DMS53 treated with DMSO at 0.1 percent for 48 hours (cell line): ENCODE measurements around the gene KIAA1671.

ENCODE experiments used
- DNase-seq: peaks from one replicate; lab custom pipeline; 2025; ENCODE audit not compliant: unreplicated experiment; lab: John Stamatoyannopoulos, UW

Gene KIAA1671

DNA sequence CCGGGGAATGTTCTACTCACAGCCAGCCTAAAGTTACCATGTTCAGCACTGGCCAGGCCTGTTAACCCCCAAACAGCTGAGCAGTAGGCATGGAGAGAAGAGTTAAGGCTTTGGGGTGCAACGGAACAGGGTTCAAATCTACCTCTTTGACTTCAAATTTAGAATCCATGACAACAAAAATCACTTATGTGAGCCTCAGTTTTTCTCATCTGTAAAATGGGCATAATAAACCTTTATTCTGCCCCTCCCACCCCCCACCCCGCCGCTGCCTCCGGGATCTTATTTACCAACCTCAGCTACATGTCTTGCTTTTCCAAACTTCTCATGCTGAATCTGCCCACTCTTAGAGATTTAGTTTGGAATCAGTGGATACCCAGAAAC lies 134.4 kb downstream of the KIAA1671 start:
- DNase-seq, result no peak

DNA sequence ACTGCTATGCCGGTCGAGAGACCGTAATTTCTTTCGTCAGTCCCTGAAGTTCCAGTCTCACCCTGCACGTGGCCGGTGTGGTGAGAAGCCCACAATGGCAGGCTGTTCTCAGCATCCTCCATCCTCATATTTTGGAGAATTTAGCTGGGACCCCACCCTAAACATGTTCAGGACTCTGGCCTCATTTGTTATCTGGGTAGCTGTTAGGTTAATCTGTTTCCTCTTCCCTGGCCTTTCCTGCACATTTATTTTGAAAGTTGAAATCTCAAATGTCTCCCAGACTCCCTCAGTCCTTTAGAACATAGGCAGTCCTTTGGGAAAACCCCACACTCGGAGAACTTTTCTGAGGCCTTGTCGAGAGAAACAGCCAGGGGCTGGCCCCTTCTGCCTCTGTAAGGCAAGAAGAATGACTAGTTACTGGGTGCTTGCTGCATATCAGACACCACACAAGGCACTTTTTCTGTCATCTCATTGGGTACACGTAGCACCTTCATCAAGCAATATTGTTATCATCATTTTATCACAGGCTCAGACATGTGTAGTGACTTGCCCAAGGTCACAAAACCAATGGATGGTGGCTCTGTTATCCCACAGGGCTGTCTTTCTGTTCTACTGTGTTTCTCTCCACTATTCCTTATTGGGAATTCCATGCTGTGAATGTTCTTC lies 137.8 kb downstream of the KIAA1671 start:
- no peak for DNase-seq

DNA sequence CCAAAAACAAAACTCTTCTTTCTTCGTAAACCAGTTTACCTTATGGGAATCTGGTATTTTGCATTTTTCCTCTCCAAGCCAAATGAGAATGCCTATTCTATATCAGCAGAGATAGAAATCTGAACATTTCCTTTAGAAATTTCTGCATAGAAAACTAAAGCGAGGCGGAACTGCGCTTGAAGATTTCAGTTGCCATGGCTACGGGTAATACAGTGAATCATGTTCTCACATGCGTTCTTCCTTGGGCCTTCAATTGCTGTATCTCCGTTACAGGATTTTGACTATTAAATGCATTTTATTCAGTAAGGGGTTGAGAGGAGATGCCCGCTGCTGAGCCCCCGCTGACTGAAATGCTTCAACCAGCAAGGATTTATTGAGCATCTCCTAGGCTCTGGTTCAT lies 138.9 kb downstream of the KIAA1671 start:
- no peak for DNase-seq

DNA sequence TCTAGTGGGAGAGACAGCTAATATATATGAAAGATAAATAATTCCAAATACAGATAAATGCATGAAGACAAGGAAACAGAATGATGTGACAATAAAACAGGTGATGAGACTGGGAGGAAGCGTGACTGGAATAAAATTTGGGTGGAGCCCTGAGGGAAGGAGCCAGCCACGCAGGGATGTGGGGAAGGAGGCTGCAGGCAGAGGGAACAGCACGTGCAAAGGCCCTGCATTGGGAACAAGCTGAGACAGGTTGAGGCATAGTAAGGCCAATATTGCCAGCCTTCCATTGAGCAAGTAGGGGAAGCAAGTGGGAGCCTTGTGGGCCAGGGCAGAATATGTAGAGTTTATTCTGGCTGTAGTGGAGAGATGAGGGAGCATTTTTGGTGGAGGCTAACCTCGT lies 139.6 kb downstream of the KIAA1671 start:
- DNase-seq, result no peak

- no peak for DNase-seq
Measured at GRCh38 chr22:25094579-25094978, 142.1 kb downstream of the KIAA1671 start.

DNA sequence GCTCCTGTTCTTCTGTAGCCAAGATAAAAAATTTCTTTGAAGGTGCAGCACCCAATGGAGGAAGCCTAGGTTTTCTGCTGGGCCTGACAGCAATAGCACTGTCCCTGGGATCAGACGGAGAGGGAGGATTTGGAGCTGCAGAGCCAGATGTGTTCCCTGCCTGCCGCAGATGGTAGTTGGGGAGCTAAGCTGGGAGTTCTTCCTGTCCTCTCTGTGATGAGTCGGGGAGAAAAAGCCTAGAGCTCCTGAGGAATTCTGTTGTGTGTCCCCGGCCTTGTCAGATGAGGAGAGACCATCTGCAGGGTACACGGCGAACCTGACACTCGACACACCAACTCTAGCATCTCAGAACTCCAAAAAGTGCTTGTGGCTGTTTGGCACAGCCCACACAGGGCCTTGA lies 143.4 kb downstream of the KIAA1671 start:
- no peak for DNase-seq

DNA sequence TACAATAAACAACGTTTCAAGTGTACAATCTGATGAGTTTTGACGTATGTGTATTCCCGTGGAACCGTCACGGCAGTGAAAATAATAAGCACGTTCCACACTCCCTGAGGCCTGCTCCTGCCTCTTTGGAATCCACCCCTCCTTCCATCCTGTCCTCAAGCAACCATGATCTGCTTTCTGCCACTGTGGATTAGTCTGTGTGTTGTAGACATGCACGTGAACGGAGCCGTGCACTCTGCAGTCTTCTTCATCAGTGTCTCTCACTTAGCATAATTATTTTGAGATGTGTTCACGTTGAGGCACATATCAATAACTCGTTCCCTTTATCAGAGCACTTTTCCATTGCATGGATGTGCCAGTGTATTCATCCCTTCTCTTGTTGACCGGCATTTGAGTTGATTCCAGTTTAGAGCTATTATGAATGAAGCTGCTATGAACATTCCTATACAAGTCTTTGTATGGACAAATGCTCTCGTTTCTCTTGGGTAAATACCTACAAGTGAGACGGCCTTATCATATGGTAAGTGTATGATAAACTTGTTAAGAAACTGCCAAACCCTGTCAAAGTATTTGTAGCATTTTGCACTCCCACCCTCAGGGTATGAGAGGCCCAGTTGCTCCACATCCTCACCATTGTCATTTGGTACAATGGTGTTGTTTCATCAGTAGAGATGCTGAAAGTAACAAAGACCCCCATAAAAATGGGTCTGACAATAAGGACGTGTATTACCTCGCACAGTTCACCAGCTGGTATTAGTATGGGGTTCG lies 144.3 kb downstream of the KIAA1671 start:
- no peak for DNase-seq

GRCh38 chr22:25098445-25099081 lies 146.0 kb downstream of the KIAA1671 start:
- no peak for DNase-seq

- no peak for DNase-seq
Measured at GRCh38 chr22:25099202-25099601, 146.7 kb downstream of the KIAA1671 start.

GRCh38 chr22:25100402-25100801 lies 147.9 kb downstream of the KIAA1671 start:
- no peak for DNase-seq

DNA sequence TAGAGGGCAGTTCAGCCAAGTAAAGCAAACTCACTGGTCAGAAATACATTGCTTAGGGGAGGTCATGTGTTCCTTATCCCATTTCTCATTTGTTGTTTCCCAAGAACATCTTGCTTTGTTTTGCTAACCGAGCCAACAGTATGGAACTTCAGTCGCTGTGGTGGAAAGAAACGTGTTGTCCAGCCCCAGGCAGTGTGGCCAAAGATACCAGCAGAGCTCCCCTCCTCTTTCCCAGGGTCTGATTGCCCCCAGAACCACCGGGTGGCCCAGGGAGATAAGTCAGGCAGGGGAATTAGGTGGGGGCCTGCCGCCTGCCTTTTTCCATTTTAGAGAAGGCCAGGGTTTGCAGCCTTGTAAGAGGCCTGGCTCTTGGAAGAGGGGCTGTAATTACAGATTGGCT lies 148.4 kb downstream of the KIAA1671 start:
- no peak for DNase-seq

DNA sequence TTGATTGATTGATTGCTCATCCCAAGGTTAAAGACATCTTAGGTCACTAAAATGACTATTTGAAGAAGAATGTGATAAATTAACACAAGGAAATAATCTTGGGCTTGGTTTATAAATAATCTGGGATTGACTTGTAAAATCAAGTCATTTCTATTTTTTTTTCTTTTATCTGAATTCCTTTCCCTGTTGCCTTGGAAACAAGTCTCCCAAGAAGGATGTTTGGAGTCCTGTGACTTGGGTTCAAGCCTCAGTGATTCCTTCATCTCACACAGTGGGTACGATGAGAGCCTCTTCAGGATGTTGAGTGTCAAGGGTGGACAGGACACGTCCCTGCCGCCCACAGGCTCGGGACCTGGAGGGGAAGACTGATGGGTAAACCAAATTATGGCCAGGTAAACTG lies 149.0 kb downstream of the KIAA1671 start:
- no peak for DNase-seq

DNA sequence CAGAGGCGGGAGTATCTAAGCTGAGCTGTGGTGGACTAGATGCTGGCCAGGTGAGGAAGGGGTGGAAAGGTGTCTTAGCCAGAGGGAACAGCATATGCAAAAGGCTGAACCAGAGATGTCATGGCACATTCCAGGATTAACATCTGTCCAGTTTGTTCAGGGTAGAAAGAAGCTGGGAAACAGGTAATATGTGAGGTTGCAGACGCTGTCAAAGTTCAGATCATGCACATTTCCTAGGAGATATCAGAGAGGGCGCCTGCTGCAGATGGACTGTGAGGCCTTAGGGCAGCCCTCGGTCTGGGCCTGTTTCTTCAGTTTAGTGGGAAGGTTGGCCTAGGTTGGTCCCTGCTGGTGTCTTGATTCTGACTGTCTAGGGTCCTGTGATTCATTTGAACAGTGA lies 149.5 kb downstream of the KIAA1671 start:
- DNase-seq, result no peak

DNA sequence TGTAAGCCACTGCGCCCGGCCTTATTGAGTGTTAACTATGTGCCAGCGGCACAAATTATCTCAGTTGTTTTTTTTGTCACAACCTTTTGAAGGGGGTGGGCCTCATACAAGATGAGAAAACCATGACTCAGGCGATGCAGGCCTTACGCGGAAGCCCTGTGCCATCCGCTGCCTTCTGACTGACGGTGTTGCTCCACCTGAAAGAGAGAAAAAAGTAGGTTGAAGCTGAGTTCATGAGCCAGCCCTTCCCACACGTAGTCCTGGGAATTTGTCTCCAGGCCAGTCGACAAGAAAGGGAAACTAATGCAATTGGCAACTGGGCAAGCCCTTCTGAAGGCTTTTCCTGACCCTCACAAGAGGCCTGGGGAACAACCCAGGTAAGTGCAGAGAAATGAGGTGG lies 150.2 kb downstream of the KIAA1671 start:
- DNase-seq, result no peak

DNA sequence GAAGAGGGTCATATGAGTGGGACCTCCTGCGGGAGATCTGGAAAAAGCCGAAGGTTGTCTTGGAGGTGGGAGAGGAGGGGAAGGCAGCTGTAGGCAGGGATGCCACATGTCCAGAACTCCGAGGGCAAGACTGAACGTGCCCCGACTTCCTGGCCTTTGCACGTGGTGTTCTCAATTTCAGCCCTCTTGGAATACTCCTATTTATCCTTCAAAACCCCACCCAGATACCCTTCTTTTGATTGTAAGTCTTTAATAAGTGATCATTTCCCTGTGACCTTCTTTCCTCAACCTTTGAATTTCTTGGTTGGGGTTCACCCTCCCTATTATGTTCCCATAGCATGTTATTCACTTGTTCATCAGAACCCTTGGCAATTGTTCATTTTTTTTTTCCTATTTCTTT lies 151.9 kb downstream of the KIAA1671 start:
- no peak for DNase-seq

DNA sequence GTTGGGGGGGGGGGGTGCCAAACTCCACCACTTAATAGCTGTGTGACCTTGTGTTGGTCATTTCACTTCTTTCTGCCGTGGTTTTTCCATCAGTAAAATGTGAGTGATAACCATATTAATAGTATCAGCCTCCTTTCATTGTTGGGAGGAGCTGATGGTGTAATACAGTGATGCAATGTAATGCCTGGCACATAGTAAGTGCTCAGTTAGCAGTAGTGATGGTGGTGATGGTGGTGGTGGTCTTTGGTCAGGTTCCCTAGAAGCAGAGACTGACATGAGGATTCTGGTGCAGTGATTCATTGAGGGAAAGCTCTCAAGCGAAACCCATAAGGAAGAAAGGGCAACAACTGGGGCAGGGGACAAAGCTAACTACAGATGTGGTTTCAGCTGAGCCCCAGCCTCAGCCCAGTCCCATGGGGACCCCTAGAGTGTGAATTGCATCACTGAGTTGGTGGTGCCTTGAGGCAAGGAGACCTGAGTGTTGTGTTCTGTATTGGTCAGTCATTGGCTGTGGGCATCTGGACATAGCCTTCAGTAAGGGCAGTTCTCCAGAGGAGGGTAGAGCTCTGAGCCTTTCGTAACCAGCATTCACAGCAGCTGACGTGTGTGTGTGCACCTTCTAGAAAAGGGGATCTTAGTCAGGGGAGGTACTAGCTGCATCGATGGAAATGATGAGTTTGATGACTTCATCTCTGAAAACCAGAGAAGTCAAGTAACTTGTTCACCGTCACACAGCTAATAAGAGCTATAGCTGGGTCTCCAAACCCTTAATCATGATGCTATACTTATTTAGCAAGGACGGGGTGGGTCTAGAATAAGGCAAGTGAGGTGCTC lies 153.5 kb downstream of the KIAA1671 start:
- DNase-seq, result no peak

DNA sequence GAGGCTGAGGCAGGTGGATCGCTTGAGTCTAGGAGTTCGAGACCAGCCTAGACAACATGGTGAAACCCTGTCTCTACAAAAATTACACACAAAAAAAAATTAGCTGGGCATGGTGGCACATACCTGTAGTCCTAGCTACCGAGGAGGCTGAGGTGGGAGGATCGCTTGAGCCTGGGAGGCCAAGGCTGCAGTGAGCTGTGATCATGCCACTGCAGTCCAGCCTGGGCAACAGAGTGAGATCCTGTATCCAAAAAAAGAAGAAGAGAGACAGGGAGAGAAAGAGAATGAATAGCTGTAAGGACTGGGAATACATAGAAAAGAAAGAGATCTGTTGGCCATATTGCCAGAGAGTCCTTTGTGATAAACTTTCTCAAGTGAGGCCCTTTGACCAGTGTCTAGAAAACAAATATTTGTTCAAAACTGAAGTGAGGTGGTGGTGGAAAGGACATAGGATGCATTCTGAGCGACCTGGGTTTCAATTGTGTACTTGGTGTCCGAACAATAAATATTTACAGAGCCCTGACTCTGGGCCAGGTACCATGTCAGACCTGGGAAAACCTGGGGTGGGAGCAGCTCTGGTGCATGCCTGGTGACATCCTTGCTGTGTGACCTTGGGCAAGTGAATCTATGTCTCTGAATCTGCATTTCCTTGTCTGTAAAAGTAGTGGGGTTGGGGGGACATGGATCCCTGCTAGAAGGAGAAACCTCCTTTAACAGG lies 157.5 kb downstream of the KIAA1671 start:
- peak; percentile 35 for DNase-seq

DNA sequence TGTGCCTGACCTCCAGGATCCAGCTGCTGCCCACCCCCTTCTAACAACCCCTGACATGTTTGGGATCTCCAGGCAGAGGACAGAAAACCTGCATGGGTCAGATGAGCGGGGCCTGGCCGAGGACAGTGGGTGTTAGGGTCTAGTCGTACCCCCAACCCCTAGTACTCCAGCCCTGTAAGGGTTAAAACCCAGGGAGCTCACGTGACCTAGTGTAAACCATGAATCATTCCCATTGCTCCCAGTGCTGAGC lies 158.0 kb downstream of the KIAA1671 start:
- DNase-seq, result no peak

DNA sequence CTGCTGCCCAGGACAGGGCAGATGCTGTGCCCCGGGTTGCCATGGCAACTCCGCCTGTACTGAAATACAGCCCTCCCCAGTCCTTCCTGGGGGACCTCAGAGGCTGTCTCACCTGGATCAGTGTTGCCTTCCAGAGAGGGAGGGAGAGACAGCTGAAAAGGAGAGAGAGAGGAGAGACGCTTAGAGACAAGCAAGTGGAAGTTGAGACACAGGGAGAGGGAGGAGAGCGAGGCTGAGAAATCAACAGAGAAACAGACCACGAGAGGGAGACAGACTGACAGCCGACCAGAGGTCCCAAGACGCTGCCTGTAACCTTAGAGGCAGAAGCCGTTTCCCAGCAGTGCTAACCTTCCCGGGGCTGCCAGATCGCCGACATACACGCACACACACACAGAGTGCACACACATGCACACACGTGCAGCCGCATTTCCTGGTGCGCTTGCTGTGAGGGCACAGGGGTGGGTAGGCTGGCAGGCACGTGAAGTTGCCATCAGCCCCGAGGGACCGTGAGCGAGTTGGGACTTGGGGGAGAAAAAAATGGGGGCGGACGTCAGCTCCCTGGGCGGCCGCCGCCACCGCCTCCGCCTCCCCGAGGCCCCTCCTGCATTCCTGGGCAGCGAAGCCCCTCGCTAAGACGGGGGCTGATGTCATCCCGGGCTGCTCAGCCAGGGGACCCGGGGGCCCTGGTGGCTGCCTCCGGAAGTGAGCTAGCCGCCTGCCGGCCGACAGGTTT lies 158.5 kb downstream of the KIAA1671 start:
- DNase-seq, result peak; percentile 79
